Measurements from ENCODE around the gene NSD2. TPM values are rescaled to one million over a fixed set of nuclear protein-coding genes. Genes with fewer than 3 reads are reported as not detected.

NSD2 gene
- total RNA-seq, 4 donors from 2014 or later = 19.1 to 33.1 (median 28.8) TPM

Small RNA genes within 50 kb of the gene (small RNA-seq; reads per million reads assigned to genes)
- gene SCARNA22 = 108 reads per million, percentile 96 among the genes with 10 or more reads in this experiment

Other genes with a start within 250 kb of the NSD2 start
- 10 to 100 TPM in 1 of 4 donors, 1 to 10 TPM in 3; 2.0 to 10.9 (median 5.6) TPM for gene FAM53A, start 187.1 kb upstream of the NSD2 start, total RNA-seq
- 10 to 100 TPM; 33.3 to 58.4 (median 40.3) TPM for gene SLBP, start 159.1 kb upstream of the NSD2 start, total RNA-seq
- 10 to 100 TPM; 31.9 to 59.0 (median 43.5) TPM for gene TMEM129, start 150.1 kb upstream of the NSD2 start, total RNA-seq
- gene TACC3, start 149.9 kb upstream of the NSD2 start, total RNA-seq = 10 to 100 TPM in 2 of 4 donors, 1 to 10 TPM in 2; 6.0 to 25.7 (median 10.0) TPM
- gene FGFR3, start 78.1 kb upstream of the NSD2 start, total RNA-seq = 1 to 10 TPM; 1.3 to 3.5 (median 2.6) TPM
- gene LETM1, start 15.2 kb upstream of the NSD2 start, total RNA-seq = 100 to 1,000 TPM in 1 of 4 donors, 10 to 100 TPM in 3; 42.2 to 104 (median 52.8) TPM
- gene NELFA, start 137.6 kb downstream of the NSD2 start, total RNA-seq = 10 to 100 TPM in 3 of 4 donors, 1 to 10 TPM in 1; 8.2 to 17.7 (median 13.9) TPM
- gene NAT8L, start 187.9 kb downstream of the NSD2 start, total RNA-seq = 10 to 100 TPM in 3 of 4 donors, 1 to 10 TPM in 1; 7.3 to 39.0 (median 14.1) TPM